ENCODE measurements around the gene CIAO3.

The CIAO3 gene

DNA sequence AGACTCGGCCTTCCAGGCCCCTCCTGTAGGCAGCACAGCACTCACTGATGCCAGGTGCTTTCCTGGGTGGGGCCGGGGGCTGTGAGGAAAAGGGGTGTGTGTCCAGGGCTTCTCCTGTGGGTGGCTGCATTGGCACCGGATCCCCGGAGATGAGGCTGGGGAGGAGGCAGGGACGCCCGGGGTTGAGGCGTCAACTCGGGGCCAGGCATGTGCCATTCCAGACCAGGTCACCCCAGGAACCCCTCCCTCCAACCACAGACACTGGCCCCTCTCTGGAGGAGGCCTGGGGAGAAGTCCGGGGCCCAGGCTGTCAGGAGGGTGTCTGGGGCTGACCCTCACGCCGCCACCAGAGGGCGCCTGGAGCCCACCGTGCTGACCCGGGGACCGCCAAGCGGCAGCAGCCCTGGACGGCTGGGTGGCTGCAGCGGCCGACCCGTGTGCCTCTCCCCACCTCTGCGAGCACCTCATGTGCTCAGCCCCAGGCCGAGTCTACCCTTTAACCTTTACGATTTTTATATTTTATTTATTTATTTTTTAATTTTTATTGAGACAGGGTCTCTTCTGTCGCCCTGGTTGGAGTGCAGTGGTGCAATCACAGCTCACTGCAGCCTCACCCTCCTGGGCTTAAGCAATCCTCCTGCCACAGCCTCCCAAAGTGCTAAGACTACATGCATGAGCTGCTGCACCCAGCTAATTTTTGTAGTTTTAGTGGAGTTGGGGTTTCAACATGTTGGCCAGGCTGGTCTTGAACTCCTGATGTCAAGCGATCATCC, 29.1 kb downstream of the CIAO3 start:
- DNase-seq (ENCODE audit: low read depth in 2 of 2) = peak; percentile 61 to 69

DNA sequence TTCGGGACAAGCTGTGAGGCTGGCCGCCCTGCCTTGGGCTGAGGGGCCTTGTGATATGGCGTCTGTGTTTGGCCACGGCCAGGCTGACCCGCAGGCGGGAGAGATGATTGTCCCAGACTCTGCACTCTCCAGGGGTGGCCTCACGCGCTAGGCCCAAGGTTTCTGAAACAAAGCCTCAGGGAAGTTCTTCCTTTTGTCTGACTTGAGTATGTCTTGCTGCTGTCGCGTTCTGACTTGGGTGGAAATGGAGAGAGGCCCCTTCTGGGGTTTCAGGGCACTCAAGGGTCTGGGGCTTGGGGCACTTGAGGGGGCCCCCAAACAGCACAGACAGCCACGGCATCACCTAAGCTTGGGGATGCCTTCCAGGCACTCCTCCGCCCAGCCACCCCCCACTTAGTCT, 29.7 kb downstream of the CIAO3 start:
- DNase-seq (ENCODE audit: low read depth in 2 of 2) = no peak

DNA sequence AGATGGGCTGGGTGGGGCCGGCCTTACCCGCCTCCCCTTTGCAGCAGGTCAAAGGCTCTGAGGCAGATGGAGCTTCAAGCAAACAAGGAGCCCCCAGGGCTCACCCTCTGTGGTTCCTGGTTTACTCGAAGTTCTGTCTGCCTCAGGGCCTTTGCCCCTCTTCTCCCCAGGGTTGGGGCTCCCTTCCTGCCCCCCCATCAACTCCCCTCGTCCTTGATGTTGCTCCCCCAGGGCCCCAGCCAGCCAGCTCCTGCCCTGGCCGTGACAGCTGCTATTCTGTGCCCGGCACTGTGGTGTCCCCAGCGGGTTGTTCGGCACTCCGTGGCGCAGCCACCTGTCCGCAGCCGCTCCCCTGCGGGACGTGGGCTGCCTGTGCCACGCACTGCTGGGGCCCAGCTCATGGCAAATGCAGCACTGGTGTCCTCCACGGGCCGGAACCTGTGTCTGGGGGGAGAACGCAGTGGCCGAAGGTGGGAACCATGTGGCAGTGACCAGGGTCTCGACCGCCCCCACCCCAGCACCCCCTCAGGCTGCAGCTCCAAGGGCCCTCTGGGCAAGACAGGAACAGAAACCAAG, 30.2 kb downstream of the CIAO3 start:
- DNase-seq (ENCODE audit: low read depth in 2 of 2) = no peak

DNA sequence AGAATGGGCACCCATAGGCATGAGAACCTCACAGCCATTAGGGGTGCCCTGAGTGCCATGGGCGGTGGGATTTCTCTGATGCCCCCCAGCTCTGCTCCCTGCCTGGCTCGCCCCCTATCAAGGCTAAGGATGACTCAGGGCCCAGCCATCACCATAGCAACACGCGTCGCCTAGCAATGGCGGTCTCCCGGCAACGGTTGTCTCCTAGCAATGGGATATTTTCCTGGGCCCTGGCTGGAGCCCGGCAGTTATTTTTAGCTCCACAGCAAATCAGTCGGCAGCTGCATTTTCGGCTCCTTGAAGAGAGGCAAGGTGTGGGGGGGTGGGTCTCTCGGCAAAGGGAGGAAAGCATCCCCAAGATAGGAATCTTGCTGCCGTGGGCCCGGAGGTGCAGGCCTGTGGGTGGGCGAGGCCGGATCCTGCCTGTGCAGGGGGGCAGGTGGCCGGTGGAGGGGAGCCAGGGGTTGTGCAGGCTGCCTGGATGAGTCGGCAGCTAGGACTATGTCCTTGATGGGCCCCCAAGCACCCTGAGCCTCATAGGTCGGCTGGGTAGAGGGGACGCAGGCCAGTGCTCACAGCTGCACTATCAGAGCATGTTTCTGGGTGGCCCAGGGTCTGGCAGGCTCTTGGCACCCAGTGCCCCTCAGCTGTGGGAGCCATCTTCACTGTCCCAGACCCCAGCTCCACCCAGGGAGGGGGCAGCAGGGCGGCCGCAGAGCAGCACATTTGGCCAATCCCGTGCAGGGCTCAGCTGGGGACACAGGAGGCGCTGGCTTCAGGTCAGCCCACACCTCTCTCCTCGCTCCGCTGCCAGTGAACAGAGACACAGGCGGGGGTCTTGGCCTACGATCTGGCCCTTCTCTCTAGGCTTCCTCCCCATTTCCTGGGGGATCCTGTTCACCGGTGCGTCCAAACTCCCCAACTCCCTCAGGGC, 31.0 kb downstream of the CIAO3 start:
- DNase-seq (ENCODE audit: low read depth in 2 of 2) = no peak

DNA sequence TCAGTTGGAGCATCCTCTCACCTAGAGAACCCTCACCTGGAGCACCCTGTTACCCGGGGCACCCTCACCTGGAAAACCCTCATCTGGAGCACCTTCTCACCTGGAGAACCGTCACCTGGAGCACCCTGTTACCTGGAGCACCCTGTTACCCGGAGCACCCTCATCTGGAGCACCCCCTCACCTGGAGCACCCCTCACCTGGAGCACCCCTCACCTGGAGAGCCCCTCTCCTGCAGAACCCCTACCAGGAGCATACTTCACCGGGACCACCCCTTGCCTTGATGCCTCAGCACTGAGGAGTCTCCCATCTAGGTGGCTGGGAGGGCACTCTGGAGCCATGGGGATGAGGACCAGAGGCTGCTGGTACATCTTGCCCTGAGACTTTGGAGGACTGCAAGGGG, 31.8 kb downstream of the CIAO3 start:
- no peak for DNase-seq (ENCODE audit: low read depth in 2 of 2)

DNA sequence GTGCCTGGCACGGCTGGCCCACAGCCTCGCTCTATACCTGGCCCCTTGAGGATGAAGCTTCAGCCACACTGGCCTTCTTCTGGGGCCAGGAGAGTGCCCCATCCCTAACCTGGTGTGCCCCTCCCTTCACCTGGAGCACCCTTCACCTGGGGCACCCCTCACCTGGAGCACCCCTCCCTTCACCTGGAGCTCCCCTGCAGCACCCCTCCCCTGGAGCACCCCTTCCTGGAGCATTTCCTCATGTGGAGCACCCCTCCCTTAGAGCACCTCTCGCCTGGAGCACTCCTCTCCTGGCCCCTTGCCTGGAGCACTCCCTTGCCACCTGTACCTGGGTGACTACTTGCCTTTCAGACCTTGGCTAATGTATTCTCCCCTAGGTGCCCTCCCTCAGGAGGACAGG, 32.8 kb downstream of the CIAO3 start:
- no peak for DNase-seq (ENCODE audit: low read depth in 2 of 2)

DNA sequence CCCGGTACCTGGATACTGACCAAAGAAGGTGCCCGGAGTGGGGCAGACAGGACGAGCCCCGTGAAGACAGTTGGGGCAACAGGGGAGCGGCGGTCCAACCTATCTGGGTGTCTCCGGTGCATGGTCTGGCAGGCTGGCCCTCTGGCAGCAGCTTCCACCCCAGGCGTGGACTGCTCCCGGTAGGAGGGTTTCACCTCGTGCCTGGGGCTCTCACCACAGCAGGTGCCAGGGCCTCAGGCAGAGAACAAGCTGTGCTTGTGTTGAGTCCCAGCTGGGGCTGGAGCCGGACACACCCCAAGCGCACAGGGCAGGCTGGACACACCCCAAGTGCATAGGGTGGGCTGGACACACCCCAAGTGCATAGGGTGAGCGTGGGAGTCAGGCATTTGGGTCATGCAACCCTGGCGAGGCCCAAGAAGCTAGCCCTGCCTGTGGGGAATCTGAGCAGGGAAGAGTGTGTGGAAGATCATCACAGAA, 33.7 kb downstream of the CIAO3 start:
- DNase-seq (ENCODE audit: low read depth in 2 of 2) = no peak

DNA sequence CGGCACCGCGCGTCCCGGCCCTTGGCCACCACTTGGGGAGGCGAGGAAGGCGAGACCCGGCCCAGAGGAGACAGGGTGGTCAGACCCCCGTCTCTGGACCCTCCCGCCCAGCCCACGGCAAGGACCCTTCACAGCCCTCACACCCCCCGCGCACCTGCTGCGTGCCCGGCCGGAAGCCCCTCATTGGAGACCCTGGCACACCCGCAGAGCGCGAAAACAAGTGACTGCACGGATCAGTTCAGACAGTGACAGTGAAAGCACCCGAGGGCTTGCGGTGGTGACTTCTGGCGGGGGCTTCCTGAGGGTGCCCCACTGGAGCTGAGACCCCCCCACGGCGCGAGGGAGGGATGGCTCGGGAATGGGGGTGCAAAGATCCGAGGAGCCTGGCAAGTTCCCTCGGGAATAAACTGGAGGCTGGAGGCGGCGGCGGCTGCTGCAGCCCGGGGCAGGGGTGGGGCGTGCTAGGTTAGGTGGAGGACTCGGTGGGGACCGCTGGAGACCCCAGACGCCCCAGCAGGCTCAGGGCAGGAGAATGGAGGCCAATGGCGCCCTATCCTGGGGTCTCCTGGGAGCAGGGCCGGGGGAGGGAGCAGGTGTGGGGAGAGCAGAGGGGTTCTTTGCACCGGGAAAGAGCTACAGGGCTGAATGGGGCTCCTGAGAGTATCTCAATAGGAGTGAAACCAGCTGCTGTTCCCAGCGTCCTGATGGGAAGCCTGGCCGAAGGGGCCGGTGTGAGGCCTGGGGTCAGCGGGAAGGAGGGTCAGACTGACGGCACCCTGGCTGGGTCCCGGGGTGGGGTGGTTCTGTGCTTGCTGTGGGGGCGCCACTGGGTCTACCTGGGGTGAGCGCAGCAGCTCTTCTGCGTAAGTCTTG, 34.4 kb downstream of the CIAO3 start:
- no peak for DNase-seq (ENCODE audit: low read depth in 2 of 2)

DNA sequence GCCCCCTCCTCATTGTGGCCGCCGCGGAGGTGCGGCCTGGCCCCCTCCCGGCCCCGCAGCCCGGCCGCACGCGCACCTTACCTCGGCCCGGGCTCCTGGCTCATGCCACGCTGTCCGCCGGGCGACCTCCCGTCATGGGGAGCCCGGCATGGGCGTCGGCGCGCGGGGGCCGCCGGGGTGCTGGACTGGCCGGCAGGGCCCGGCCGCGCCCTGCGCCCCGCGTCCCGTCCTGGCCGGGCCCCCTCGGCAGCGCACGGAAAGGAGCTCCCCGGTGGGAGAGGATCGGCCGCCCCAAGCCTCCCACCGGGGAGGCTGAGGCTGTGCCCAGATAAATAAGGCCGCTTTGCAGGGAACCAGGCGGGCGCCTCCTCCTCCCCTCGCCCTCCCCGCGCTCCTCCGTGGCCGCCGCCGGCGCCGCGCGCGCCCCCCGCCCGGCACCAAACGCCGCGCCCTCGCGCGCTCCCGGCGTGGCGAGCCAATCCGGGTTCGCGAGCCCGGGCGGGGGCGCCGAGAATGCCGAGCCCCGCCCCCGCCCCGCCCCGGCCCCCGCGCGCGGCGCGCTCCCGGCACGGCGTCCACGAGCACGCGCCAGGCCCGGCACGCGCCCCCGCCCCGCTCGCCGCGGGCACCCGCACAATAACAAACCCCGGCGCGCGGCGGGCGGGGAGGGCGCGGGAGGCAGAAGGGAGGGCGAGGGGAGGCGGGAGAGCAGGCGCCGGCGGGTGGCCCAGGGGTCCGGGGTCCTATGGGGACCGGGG, 35.2 kb downstream of the CIAO3 start, which contains the start of gene FBXL16:
TSS of gene FBXL16 (minus strand) at position 371 of the 758 bp plus-strand sequence. CDS start 8,396 bp downstream, outside the sequence.
- DNase-seq (ENCODE audit: low read depth in 2 of 2) = no peak

DNA sequence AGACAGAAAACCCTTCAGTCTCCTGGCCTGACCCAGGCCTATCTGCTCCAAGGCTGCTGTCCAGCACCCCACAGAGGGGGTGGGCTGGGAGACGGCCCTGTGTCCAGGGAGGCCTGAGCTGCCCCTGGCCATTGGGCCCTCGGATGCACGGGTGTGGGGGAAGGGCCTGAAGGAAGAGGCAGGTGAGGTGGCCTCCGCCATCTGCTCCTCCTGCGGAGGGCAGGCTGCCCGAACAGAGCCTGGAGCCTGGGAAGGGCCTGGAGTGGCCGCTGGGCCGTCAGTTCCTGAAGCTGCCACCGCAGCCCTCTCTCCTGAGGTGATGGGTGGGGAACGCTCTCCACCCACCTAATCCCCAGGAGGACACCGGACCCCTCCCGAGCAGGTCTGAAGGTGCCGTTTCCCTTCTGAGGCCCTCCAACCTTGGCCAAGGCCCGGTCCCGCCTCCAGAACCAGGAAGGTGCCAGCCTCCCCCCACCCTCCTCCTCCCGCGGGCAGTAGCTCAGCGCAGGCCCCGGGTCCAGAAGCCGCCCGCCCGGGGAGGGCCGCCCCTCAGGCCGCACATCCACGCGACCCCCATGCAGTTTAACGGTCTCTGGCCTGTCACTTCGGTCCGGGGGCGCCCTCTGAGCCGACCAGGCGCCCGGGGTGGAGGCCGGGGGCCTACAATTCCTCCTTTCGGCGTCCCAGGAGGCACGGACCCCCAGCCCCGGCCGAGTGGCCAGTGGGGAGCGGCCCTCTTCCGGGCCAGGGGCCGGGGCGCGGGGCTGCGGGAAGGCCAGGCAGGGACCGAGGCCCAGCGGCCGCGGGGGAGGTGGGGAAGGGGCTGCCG, 36.0 kb downstream of the CIAO3 start:
- no peak for DNase-seq (ENCODE audit: low read depth in 2 of 2)

DNA sequence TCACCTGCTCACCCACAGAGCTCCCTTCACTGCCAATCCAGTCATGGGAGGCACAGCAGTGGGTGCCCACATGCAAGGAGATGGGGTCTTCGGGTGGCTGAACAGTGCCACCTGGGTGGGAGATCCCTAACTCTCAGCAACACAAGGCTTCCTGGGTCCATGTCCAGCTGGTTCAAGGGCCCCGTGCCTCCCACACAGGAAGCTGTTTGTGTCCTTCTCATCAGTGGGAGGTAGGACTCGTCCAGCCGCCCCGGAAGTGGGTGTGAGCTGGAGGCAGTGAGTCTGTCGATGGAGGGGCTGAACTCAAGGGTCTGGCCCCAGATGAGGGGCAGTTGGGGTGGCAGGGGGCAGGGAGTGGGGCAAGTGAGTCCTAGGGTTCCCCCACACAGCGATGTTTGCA, 36.8 kb downstream of the CIAO3 start:
- DNase-seq (ENCODE audit: low read depth in 2 of 2) = no peak

DNA sequence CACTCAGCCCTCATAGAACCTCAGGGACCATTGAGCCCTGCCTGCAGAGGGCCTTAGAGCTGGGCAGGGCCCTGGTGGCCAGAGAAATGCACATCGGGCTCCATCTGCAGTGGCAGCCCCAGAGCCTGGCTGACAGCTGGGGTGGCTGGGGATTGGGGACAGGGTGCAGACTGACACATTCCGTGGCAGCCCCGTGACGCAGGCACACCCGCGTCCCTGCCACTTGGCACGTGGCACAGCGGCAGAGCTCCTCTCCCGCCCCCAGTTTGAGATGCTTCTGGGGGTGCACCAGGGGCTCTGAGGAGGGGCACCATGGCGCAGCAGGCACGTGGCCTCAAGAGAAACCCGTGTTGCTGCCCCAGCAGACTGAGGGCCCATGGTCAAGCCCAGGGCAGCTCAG, 37.4 kb downstream of the CIAO3 start:
- DNase-seq (ENCODE audit: low read depth in 2 of 2) = no peak

DNA sequence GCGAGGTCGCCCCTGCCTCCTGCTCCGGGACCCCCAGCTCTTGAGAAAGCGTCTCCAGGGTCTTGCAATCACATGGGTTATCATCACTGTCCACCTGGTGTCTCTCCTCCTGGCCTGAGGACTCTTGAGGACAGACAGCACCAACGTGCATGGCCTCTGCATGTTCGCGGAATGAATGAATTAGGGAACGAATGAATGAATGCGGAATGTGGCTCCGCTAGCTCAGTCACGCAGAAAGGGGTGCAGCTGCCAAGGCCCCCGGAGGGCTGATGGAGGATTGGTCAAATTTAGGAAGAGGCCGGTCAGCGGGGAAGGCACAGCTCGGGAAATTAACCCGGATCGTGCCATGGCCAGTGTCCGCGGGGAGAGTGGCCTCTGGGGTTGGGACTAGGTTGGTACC, 38.5 kb downstream of the CIAO3 start:
- DNase-seq (ENCODE audit: low read depth in 2 of 2) = no peak

DNA sequence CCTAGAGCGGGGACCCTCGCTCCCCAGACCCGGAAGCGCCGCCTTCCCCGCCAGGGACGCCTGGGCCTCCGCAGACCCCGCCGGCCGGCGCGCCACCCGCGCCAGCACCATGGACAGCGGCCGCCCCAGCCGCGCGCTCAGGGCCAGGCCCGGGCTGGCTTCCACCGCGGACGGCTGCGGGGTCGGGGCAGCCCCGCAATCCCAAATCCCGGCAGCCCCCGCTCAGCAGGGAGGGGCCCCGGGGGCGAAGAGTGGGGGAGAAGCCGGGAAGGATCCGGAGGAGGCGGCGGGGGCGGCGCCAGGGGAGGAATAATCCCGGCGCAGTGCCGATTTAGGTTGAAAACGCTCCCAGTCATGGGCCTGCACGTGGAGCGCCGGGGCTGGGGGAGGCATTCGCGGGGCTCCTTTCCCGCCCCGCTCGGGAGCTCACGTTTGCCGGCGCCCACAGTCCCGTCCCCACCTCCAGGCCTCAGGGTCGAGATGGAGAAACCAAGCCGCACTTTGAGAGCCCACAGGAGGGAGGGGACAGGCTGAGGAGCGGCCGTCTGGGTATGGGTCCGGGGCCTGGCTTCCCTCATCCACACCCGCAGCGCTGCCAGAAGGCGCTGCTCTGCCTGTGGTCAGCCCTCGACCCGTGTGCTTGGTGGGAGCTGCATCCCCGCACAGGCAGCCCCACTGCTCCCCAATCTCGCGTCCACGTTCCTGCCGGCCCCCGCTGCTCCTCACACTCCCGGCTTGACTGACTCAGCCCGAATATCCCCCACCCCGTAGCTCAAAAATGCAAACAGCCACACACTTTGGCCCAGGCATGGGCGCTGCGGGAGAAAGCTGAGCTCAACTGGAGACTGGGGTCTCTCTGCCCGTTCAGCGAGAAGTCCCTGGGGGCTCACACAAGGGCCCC, 39.9 kb downstream of the CIAO3 start:
- no peak for DNase-seq (ENCODE audit: low read depth in 2 of 2)

DNA sequence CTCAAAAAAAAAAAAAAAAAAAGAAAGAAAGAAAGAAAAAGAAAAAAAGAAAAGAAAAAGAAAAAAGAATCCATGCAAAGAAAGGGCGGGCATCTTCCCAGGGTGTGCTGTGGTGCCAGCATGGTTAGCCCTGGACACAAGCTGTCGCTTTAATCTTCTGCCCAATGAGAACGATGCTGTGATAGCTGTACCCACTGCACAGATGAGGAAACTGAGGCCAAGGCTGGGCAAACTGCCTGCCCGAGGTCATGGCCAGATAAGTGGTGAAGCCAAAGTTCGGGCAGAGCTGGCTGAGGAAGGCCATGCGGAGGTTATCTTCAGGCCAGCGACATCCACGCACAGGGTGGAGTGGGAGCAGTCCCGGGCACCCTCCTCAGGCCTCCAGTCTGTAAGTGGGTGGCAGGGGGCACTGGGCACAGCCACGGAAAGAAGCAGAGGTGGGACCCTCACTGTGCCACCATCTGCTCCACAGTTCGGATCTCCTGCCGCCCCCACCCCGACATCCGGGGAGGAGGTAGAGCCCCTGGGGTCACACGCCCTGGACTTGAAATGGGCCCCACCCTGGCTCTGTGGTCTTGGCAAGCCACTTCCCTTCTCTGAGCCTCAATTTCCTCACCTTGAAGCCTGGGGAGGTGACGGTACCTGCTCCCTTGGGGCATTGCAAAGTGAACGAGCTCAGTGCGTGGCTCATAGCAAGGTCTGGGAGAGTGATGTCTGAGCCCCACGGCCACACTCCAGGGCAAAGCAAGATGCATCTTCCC, 41.7 kb downstream of the CIAO3 start:
- no peak for DNase-seq (ENCODE audit: low read depth in 2 of 2)

DNA sequence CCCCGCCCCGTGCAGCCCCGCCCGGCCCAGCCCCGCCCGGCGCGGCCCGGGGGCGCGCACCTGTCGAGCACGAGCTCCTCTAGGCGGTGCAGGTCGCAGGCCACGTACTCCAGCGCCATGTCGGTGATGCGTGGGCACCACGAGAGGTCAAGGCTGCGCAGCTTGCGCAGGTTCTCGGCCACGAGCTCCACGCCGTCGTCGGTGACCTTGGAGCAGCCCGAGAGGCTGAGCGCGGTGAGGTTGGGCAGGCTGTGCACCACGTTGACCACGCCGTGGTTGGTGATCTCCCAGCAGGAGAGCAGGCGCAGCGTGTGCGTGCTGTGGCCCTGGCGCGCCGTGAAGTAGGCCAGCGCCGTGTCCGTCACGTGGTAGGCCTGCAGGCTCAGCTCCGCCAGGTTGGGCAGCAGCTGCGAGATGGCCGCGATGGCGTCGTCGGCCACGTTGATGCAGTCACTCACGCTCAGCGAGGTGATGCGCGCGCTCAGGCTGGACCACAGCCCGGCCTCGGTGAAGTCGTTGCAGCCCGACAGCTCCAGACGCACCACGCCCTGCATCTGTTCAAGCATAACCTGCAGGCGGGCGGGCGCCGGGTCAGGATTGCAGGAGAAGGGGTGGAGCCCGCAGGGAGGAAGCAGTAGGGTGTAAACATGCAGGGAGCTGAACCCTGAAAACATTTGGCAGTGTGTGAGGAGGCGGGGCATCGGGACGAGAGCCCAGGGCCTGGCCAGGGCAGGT, 45.3 kb downstream of the CIAO3 start:
- peak; percentile 32 to 41 for DNase-seq (ENCODE audit: low read depth in 2 of 2)

DNA sequence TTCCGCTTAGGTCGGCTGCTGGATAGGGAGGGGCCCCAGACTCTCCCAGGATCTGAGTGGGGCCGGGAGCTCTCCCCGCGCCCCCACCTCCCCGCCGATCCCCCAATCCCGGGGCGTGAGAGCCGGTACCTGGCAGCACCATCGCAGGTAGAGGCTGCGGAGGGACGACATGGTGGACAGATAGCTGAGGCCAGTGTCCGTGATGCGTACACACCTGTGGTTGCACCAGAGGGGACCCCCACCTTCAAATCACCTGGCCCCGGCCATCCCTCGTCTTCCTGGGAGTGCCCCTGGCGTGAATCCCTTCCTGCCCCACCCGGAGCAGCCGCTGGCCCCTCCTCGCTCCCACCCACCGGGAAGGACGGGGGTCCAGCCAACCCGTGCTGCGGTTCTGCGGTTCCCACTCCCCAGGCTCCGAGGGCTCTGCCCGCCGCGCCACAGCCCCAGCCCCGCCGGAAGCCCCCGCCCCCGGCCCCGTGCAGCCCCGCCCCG, 45.9 kb downstream of the CIAO3 start:
- no peak for DNase-seq (ENCODE audit: low read depth in 2 of 2)

Measured in stimulated activated CD8-positive, alpha-beta memory T cell treated with anti-CD3 and anti-CD28 coated beads, Interleukin-7, amount 100 ng/mL, for 1 hour (primary cell).